HCT116 (cell line): ENCODE data around the gene AOC3. TPM values are rescaled to one million over a fixed set of nuclear protein-coding genes. Genes with fewer than 3 reads are reported as not detected.

ENCODE experiments used
- ATAC-seq: fragments of 200-7000 bp; cut with Tn5 transposase; 2 replicates; pipeline ENCODE4 v1.9.1; 2020; ENCODE audit warnings: mild to moderate bottlenecking, moderate library complexity
- BruUV-seq: library from RNA; stranded (reverse); fragments of 400-500 nt; replicated peaks from 2 replicates; lab custom pipeline; 2021; lab: Mats Ljungman, UMichigan
- CTCF ChIA-PET: fragments of 300-600 bp; sonication (Branson Sonifier 250); formaldehyde crosslinking; loops from one replicate; lab custom pipeline; 2021; ENCODE audit warnings: antibody characterized with exemption; lab: Charles Lee
- POLR2A ChIA-PET: fragments of 300-600, 350-600 bp; sonication (Branson Sonifier 250); formaldehyde crosslinking; loops from one replicate; lab custom pipeline; 2021; ENCODE audit warnings: antibody characterized with exemption; lab: Charles Lee
- RAD21 ChIA-PET, 2 experiments: fragments of 300-600 bp; sonication (Branson Sonifier 250); formaldehyde crosslinking; loops; one replicate each; lab custom pipeline; 2023; ENCODE audit warnings: low total read pairs in 2 of 2; ENCODE audit not compliant: uncharacterized antibody in 2 of 2, unreplicated experiment in 2 of 2, low non-redundant PET in 1 of 2; lab: Charles Lee
- DNase-seq: peaks from one replicate; pipeline ENCODE4 v3.0.0-alpha.2; 2010; ENCODE audit warnings: low read depth, low spot score
- H2AFZ ChIP-seq: fragments of 200-600 bp; shearing (Covaris generic), sonication (generic); 2 replicates; pipeline ENCODE4 v1.6.1; 2017; ENCODE audit warnings: low read depth, mixed run types, mixed read lengths, antibody characterized with exemption, low read length; ENCODE audit not compliant: poor library complexity, severe bottlenecking
- H3K27ac ChIP-seq: 2 replicates; pipeline ENCODE4 v1.5.1; 2012; ENCODE audit warnings: low read depth, low read length
- H3K27me3 ChIP-seq: fragments of 200-600 bp; sonication (generic); 2 replicates; pipeline ENCODE4 v1.6.1; 2016; ENCODE audit warnings: mixed run types, low read length, mixed read lengths; ENCODE audit not compliant: insufficient read depth
- H3K36me3 ChIP-seq, 2 experiments: fragments of 200-500 bp in 1 of 2; fragments of 200-600 bp in 1 of 2; sonication (Bioruptor generic) in 1 of 2; sonication (generic) in 1 of 2; 2 replicates each; pipeline versions ENCODE4 v1.5.1 to v1.6.1; 2014 to 2016; ENCODE audit warnings: low read length in 2 of 2, inconsistent platforms in 1 of 2, mixed read lengths in 1 of 2, mixed run types in 1 of 2; ENCODE audit not compliant: insufficient read depth in 2 of 2, control insufficient read depth in 1 of 2
- H3K4me1 ChIP-seq, 2 experiments: fragments of 200-600 bp in 1 of 2; sonication (generic) in 1 of 2; 2 replicates each; pipeline versions ENCODE4 v1.5.1 to v1.6.1; 2012 to 2017; ENCODE audit warnings: low read length in 2 of 2, inconsistent platforms in 1 of 2, mild to moderate bottlenecking in 1 of 2, mixed read lengths in 1 of 2, mixed run types in 1 of 2, moderate library complexity in 1 of 2; ENCODE audit not compliant: insufficient read depth in 2 of 2, control insufficient read depth in 1 of 2
- H3K4me2 ChIP-seq: fragments of 200-600 bp; sonication (generic); 2 replicates; pipeline ENCODE4 v1.6.1; 2017; ENCODE audit warnings: mixed run types, low read length, mixed read lengths
- H3K4me3 ChIP-seq, 2 experiments: fragments of 200-600 bp in 1 of 2; sonication (generic) in 1 of 2; replicated peaks in 1 of 2; 2 replicates each; pipeline ENCODE4 v1.5.1; 2011 to 2016; ENCODE audit warnings: low read length in 2 of 2, control low read depth in 1 of 2, low read depth in 1 of 2, mild to moderate bottlenecking in 1 of 2, mixed read lengths in 1 of 2, mixed run types in 1 of 2
- H3K79me2 ChIP-seq: fragments of 200-600 bp; sonication (generic); 2 replicates; pipeline ENCODE4 v1.6.1; 2017; ENCODE audit warnings: mild to moderate bottlenecking, mixed run types, low read length, moderate library complexity, mixed read lengths; ENCODE audit not compliant: insufficient read depth
- H3K9ac ChIP-seq: fragments of 200-600 bp; sonication (generic); 2 replicates; pipeline ENCODE4 v1.6.1; 2016; ENCODE audit warnings: low read length, mixed read lengths
- H3K9me2 ChIP-seq: fragments of 200-600 bp; sonication (generic), shearing (Covaris generic); 2 replicates; pipeline ENCODE4 v1.6.1; 2017; ENCODE audit warnings: mixed run types, mild to moderate bottlenecking, moderate library complexity; ENCODE audit not compliant: insufficient read depth
- H3K9me3 ChIP-seq, 2 experiments: fragments of 200-500 bp in 1 of 2; fragments of 200-600 bp in 1 of 2; sonication (Bioruptor generic) in 1 of 2; sonication (generic) in 1 of 2; 2 replicates each; pipeline ENCODE4 v1.6.1; 2014 to 2017; ENCODE audit warnings: low read length in 2 of 2, mixed read lengths in 2 of 2, inconsistent platforms in 1 of 2, low read depth in 1 of 2, mild to moderate bottlenecking in 1 of 2, mixed run types in 1 of 2, moderate library complexity in 1 of 2; ENCODE audit not compliant: control insufficient read depth in 1 of 2, insufficient read depth in 1 of 2
- H4K20me1 ChIP-seq: fragments of 200-600 bp; sonication (generic), shearing (Covaris generic); 2 replicates; pipeline ENCODE4 v1.6.1; 2017; ENCODE audit warnings: mixed run types, mild to moderate bottlenecking, moderate library complexity; ENCODE audit not compliant: insufficient read depth
- CBX3 ChIP-seq: IDR thresholded peaks from 2 replicates; pipeline ENCODE4 v1.6.1; 2012; ENCODE audit warnings: low read depth
- CEBPB ChIP-seq: IDR thresholded peaks from 2 replicates; pipeline ENCODE4 v1.6.1; 2012; ENCODE audit warnings: low read depth
- ELF1 ChIP-seq: IDR thresholded peaks from 2 replicates; pipeline ENCODE4 v1.6.1; 2012; ENCODE audit warnings: low read depth, borderline replicate concordance
- EZH2 ChIP-seq: fragments of 200-600 bp; sonication (generic); IDR thresholded peaks from 2 replicates; pipeline ENCODE4 v1.6.1; 2017; ENCODE audit warnings: antibody characterized with exemption, mixed run types
- EZH2phosphoT487 ChIP-seq: fragments of 200-600 bp; IDR thresholded peaks from 2 replicates; pipeline ENCODE4 v1.6.1; 2018; ENCODE audit warnings: antibody characterized with exemption, borderline replicate concordance
- JUND ChIP-seq: IDR thresholded peaks from 2 replicates; pipeline ENCODE4 v1.6.1; 2012
- POLR2AphosphoS5 ChIP-seq: IDR thresholded peaks from 2 replicates; pipeline ENCODE4 v1.6.1; 2011; ENCODE audit warnings: mild to moderate bottlenecking, low read depth, low read length, moderate library complexity
- RAD21 ChIP-seq: IDR thresholded peaks from 2 replicates; pipeline ENCODE4 v1.6.1; 2012; ENCODE audit warnings: low read depth, mild to moderate bottlenecking
- SIN3A ChIP-seq: IDR thresholded peaks from 2 replicates; pipeline ENCODE4 v1.6.1; 2012; ENCODE audit warnings: low read depth
- SP1 ChIP-seq: IDR thresholded peaks from 2 replicates; pipeline ENCODE4 v1.6.1; 2012; ENCODE audit warnings: low read depth
- SRF ChIP-seq: IDR thresholded peaks from 2 replicates; pipeline ENCODE4 v1.6.1; 2012; ENCODE audit warnings: low read depth
- YY1 ChIP-seq: IDR thresholded peaks from 2 replicates; pipeline ENCODE4 v1.6.1; 2011; ENCODE audit warnings: low read length, low read depth, moderate library complexity, mild to moderate bottlenecking; ENCODE audit not compliant: insufficient replicate concordance; ENCODE audit errors: extremely low read depth
- ZFX ChIP-seq: fragments of 450-650 bp; IDR thresholded peaks from 2 replicates; pipeline ENCODE4 v1.6.1; 2017
- ZNF274 ChIP-seq: fragments of 200-500 bp; sonication (Bioruptor generic); IDR thresholded peaks from 2 replicates; pipeline ENCODE4 v1.6.1; 2014; ENCODE audit warnings: mild to moderate bottlenecking, low read depth, low read length, inconsistent platforms
- intact Hi-C: fragments of 100-400 bp; cut with micrococcal nuclease; formaldehyde crosslinking; loops from 2 replicates; pipeline ENCODE4 v1.10.0; 2022
- total RNA-seq: library from RNA; stranded (reverse); gene quantifications from one replicate; pipeline ENCODE4 v1.2.1, GENCODE V29; 2021; ENCODE audit not compliant: unreplicated experiment
- TF ChIP-seq, protein P1 (sequence below): IDR thresholded peaks from 2 replicates; pipeline ENCODE4 v1.6.1; 2012; ENCODE audit warnings: low read depth
- TF ChIP-seq, protein P2 (sequence below), 3 experiments: fragments of 200-600 bp in 1 of 3; sonication (generic) in 1 of 3; IDR thresholded peaks in 2 of 3; conservative IDR thresholded peaks in 1 of 3; 2 replicates each; pipeline ENCODE4 v1.5.1; 2012 to 2017; ENCODE audit warnings: low read depth in 2 of 3, low read length in 2 of 3, antibody characterized with exemption in 1 of 3, borderline replicate concordance in 1 of 3, control low read depth in 1 of 3, mild to moderate bottlenecking in 1 of 3, mixed read lengths in 1 of 3, mixed run types in 1 of 3, moderate library complexity in 1 of 3; ENCODE audit not compliant: insufficient read depth in 1 of 3
- TF ChIP-seq, protein P3 (sequence below): IDR thresholded peaks from 2 replicates; pipeline ENCODE4 v1.6.1; 2012

The AOC3 gene
- total RNA-seq, 1 experiment from 2014 or later, result 5.9 TPM

DNA sequence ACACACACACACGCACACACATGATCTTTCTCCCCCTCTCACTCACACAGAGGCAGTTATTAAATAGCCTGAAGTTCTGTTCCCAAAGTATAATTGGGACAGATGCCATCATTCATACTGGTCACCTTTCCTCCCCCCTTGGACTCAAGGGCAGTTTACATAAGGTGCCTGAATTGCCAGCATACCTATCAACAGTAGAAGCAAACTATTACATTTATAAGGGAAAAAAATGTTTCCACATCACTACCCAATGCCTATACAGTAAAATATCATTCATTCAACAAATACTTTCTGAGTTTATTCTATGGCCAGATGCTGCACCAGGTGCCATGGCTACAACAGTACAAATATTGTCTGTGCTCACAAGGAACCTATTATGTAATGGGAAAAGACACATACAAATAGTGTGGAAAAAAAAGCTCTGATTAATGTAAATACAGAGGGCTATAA lies 46.1 kb upstream of the AOC3 start (continued):
- TF ChIP-seq, protein P1, sequence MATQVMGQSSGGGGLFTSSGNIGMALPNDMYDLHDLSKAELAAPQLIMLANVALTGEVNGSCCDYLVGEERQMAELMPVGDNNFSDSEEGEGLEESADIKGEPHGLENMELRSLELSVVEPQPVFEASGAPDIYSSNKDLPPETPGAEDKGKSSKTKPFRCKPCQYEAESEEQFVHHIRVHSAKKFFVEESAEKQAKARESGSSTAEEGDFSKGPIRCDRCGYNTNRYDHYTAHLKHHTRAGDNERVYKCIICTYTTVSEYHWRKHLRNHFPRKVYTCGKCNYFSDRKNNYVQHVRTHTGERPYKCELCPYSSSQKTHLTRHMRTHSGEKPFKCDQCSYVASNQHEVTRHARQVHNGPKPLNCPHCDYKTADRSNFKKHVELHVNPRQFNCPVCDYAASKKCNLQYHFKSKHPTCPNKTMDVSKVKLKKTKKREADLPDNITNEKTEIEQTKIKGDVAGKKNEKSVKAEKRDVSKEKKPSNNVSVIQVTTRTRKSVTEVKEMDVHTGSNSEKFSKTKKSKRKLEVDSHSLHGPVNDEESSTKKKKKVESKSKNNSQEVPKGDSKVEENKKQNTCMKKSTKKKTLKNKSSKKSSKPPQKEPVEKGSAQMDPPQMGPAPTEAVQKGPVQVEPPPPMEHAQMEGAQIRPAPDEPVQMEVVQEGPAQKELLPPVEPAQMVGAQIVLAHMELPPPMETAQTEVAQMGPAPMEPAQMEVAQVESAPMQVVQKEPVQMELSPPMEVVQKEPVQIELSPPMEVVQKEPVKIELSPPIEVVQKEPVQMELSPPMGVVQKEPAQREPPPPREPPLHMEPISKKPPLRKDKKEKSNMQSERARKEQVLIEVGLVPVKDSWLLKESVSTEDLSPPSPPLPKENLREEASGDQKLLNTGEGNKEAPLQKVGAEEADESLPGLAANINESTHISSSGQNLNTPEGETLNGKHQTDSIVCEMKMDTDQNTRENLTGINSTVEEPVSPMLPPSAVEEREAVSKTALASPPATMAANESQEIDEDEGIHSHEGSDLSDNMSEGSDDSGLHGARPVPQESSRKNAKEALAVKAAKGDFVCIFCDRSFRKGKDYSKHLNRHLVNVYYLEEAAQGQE, result no peak

DNA sequence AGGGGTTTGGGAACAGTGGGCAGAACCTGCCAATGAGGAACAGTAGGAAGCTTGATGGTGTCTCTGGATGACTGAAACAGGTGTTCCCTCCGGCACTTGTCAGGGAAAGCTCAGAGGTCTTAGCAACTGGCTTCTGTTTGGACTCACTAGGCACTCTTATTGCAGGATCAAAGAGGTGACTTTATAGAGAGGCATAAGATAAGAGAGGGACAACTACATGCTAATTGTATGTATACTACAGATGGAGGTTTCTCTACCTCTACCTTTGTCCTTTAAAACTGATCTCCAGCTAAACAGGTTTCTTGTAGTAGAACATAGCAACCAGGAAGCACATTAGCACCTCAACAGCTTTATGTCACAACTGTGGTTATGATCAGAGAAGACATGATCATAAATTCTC lies 44.8 kb upstream of the AOC3 start:
- ChIA-PET CTCF (no interaction called here), POLR2A (no interaction called here), RAD21 (no interaction called here)
- peaks cover 9 to 10% of the 10 kb centered on the region in 2 experiments; a peak in 3 of 4 replicates for H3K36me3 ChIP-seq
- no peaks in the 10 kb centered on the region for H3K4me1 ChIP-seq
- H3K79me2 ChIP-seq, result no peaks in the 10 kb centered on the region
- ATAC-seq, result no peak
- H3K27ac ChIP-seq, result no peak overlapping the region
- no peak for DNase-seq
- H4K20me1 ChIP-seq, result no peaks in the 10 kb centered on the region
- no peak overlapping the region for H2AFZ ChIP-seq
- H3K4me3 ChIP-seq, result no peak overlapping the region
- H3K27me3 ChIP-seq, result no peaks in the 10 kb centered on the region
- no TSS peak for BruUV-seq
- no peaks in the 10 kb centered on the region for H3K9me3 ChIP-seq
- H3K9me2 ChIP-seq, result no peaks in the 10 kb centered on the region
- H3K4me2 ChIP-seq, result no peak overlapping the region
- no peak overlapping the region for H3K9ac ChIP-seq
- intact Hi-C loops, result no loop called here
- TF ChIP-seq, protein P2, sequence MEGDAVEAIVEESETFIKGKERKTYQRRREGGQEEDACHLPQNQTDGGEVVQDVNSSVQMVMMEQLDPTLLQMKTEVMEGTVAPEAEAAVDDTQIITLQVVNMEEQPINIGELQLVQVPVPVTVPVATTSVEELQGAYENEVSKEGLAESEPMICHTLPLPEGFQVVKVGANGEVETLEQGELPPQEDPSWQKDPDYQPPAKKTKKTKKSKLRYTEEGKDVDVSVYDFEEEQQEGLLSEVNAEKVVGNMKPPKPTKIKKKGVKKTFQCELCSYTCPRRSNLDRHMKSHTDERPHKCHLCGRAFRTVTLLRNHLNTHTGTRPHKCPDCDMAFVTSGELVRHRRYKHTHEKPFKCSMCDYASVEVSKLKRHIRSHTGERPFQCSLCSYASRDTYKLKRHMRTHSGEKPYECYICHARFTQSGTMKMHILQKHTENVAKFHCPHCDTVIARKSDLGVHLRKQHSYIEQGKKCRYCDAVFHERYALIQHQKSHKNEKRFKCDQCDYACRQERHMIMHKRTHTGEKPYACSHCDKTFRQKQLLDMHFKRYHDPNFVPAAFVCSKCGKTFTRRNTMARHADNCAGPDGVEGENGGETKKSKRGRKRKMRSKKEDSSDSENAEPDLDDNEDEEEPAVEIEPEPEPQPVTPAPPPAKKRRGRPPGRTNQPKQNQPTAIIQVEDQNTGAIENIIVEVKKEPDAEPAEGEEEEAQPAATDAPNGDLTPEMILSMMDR (IDR thresholded peaks at IDR 0.05 in 2 of 3, conservative IDR thresholded peaks at IDR 0.05 in 1 of 3; ENCODE audit: borderline replicate concordance in 1 of 3, insufficient read depth in 1 of 3, low read depth in 2 of 3, low read length in 2 of 3), result no peak
- TF ChIP-seq SP1, result no peak
- TF ChIP-seq EZH2, result no peak
- TF ChIP-seq JUND, result no peak
- TF ChIP-seq POLR2AphosphoS5, result no peak
- TF ChIP-seq, protein P1, result no peak
- no peak for TF ChIP-seq CBX3
- TF ChIP-seq EZH2phosphoT487, result no peak
- no peak for TF ChIP-seq ZNF274
- TF ChIP-seq, protein P3, sequence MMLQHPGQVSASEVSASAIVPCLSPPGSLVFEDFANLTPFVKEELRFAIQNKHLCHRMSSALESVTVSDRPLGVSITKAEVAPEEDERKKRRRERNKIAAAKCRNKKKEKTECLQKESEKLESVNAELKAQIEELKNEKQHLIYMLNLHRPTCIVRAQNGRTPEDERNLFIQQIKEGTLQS, result no peak
- no peak for TF ChIP-seq YY1
- no peak for TF ChIP-seq RAD21
- TF ChIP-seq SIN3A, result no peak
- TF ChIP-seq ZFX, result no peak
- no peak for TF ChIP-seq CEBPB
- TF ChIP-seq ELF1, result no peak
- no peak for TF ChIP-seq SRF
